A673 (cell line): ENCODE results near the gene UNK.

Source experiments
- CTCF ChIP-seq: fragments of 300-800, 200-600 bp; sonication (generic); conservative IDR thresholded peaks from 2 replicates; pipeline ENCODE4 v1.5.1; 2017; ENCODE audit warnings: low read depth, mild to moderate bottlenecking, antibody characterized with exemption, low read length, moderate library complexity, mixed read lengths
- EZH2 ChIP-seq: fragments of 200-600 bp; sonication (generic); IDR thresholded peaks from 2 replicates; pipeline ENCODE4 v1.6.1; 2017; ENCODE audit warnings: borderline replicate concordance, low read depth, mild to moderate bottlenecking, mixed read lengths, antibody characterized with exemption, low read length; ENCODE audit not compliant: poor library complexity, severe bottlenecking

GRCh38 chr17:75793460-75793859, 8.9 kb downstream of the UNK start:
- no peak for TF ChIP-seq CTCF
- TF ChIP-seq EZH2, result no peak
